SW 1271 (cell line): ENCODE data around the gene STARD10.
"Not testable (repeated sequence)": the region's sequence is repeated elsewhere in the genome, so short reads cannot be mapped to it uniquely, and the experiment has no call there.

Experiments
- DNase-seq, 2 experiments: peaks; one replicate each; lab custom pipeline; 2025; lab: John Stamatoyannopoulos, UW

Gene STARD10

DNA sequence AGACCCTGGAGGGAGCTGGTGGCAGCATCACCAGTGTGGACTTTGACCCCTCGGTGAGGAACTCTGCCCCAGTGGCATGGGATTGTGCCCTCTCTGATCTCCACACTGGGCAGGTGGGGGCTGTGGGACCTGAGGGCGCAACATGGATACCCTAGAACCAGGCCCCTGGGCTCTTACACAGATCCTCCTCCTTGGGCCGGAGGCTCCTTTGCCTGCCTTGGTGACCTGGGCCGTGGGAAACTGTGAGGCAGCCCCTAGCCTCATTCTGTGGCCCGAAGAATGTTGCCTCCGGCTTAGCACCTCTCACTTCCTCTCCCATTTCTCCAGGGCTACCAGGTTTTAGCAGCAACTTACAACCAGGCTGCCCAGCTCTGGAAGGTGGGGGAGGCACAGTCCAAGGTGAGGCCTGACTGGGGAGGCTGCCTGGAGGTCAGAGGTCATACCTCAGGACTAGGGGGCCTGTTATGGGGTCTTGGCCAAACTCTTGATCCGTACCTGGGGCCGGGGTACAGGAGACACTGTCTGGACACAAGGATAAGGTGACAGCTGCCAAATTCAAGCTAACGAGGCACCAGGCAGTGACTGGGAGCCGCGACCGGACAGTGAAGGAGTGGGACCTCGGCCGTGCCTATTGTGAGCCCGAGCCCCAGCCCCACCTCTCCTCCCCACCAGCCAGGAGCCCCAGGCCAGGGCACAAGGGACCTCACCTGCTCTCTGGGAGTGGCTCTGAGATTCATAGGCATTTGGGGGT is 32.5 kb upstream of the STARD10 start:
- no peak for DNase-seq

DNA sequence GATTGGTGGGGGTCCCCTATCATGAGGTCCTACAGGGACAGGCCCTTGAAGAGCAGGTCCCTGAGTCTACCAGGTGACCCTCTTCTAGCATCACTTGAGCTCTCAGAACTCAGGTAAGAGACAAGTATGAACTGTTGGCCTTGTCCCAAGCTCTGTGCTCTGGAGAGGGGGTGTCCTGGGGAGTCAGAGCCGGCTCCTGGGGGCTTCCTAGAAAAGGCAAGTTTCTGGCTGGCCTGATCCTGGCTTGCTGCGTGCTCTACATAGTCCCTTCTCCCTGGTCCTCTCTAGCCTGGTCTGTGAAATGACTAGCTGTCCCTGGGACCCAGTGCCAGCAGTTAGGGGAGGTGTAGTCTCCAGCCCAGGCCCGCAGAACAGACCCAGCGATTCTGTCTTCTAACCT is 31.8 kb upstream of the STARD10 start:
- DNase-seq = no peak

- no peak for DNase-seq
Measured at GRCh38 chr11:72824811-72825505, 31.1 kb upstream of the STARD10 start.

DNA sequence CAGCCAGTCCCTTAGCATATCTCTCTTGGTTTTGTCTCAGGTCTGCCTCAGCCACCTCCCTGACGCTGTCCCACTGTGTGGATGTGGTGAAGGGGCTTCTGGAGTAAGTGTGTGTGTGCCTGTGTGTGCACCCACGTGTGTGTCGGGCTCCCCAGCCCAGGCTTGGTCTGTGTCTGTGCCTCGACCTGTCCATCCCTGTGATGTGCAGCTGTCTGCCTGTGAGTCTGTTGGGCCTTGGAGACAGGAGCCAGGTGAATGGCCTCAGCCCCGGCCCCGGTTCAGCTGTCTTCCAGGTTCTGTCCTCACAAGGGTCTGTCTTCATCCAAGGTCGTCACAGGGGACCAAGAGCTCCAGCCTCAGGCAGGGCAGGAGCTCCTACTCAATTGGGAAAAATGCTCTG is 30.2 kb upstream of the STARD10 start:
- DNase-seq = no peak

GRCh38 chr11:72823105-72823804 is 29.4 kb upstream of the STARD10 start:
- DNase-seq = no peak

GRCh38 chr11:72821920-72822799 is 28.3 kb upstream of the STARD10 start:
- DNase-seq = peak; percentile 46 to 77

DNA sequence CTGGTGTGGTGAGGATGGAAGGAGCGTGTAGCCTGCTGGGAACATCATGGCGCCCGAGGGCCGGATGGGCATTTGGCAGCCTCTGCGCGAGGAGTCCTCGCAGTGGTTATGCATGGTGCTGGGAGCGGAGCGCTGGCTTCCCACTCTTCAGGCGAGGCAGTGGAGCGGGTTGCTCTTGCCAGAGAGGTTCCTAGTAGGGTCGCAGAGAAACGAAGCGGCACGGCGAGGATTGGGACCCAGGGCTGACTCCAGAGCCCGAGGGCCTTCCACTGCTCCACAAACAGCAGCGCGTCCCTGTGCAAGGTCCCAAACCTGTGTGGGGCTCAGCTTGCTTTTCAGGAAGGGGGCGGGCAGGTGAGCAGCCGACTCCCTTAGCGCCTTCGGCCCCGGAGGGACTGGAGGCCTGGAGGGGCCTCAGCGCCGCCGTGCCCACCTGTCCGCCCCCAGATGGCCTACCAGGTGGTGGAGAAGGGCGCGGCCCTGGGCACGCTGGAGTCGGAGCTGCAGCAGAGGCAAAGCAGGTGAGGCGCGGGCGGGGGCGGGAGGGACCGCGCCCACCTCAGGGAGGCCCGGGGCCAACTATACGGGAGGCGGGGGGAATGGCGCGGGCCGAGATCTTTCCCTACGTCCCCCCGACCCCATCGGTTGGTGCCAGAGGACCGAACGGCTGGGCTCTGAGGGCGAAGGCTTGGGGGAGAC is 27.5 kb upstream of the STARD10 start:
- DNase-seq = no peak

DNA sequence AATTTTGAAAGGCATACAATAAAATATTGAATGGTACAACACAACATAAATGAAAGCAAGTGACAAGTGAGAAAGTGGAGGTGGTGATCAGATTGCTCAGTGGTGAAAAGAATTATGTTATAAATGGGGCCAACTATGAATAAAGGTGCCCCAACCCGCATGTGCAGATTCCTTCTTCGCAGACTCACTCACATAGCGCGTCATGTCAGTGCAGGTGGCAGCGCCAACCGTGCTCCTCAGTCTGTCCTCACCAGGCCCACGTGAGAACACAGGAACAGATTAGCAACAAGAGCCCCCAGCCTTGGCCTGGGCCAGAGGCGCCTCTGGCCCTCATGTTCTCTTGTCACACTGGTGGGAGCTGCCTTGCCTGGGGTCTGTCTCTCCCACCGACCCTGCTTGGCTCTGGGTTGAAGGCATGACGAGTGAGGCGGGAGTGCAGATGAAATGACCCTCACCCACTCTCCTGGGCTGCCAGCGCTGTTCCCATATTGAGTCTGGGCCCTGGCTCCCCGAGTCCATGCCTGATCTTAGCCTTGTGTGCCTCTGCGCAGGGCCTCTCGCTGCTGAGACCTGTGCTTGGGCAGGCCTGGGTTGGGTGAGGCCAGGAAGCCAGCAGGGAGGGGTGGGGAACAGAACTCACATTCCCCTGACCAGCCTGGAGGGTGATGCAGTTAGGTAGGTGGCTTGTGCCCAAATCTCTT is 26.7 kb upstream of the STARD10 start:
- DNase-seq = no peak

DNA sequence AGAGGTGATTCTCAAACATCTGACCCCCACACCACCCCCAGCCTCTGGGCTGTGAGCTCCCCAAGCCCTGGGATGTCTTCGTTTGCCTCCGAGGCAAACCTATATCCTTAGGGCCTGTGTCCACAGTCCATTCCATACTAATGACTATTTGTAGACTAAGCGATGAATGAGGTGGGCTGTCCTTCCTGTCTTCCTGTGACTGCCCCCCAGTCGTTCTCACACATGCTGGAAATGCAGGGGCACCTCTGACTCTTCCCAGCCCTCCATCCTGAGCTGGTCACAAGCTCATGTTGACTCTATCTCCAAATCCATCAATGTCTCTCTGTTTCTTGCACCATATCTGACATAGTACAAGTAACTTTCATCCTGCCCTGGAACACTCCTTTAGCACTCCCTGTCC is 25.1 kb upstream of the STARD10 start:
- DNase-seq = no peak

GRCh38 chr11:72817966-72818365 is 24.1 kb upstream of the STARD10 start:
- DNase-seq = no peak

- no peak for DNase-seq
Measured at GRCh38 chr11:72816404-72816990, 22.6 kb upstream of the STARD10 start.

- DNase-seq = no peak
Measured at GRCh38 chr11:72815110-72815618, 21.3 kb upstream of the STARD10 start.

DNA sequence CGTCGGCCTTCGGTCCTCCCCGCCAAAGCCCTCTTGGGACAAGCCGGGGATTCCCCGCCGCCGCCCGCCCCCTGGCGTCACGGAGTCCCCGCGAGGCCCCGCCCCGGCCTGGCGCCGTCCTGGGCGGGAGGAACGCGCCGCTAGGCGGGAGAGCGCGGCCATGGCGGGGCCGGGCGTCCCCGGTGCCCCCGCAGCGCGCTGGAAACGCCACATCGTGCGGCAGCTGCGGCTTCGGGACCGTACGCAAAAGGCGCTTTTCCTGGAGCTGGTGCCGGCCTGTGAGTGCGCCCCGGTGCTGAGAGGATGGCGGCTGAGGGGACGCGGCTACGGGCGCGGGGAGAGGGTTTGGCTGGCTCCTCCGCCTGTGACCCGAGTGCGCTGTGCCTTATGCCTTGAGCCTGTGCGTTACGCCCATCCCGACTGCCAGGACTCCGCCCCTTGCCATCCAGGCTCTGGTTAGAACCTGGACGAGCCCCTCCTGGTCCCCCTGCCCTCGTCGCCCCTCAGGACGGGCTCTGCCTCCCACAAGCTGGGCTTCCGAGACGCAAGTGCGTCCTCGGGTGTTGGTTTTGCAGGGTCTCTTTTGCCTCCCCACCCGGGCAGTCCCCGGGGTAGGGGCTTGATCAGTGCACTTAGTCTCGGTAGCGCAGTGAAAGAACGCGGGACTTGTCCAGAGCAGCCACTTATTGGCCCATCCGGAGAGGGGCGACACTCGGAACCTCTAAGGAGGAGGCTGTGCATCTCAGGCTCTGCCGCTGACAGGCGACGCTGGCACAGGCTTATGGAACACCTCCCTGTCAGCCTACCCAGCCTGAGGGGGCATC is 20.7 kb upstream of the STARD10 start, which contains the start of gene ATG16L2:
TSS of gene ATG16L2 (plus strand) at position 126 of the 824 bp plus-strand sequence. CDS start at position 161, 35 bp downstream.
- DNase-seq = peak; percentile 72 to 83

DNA sequence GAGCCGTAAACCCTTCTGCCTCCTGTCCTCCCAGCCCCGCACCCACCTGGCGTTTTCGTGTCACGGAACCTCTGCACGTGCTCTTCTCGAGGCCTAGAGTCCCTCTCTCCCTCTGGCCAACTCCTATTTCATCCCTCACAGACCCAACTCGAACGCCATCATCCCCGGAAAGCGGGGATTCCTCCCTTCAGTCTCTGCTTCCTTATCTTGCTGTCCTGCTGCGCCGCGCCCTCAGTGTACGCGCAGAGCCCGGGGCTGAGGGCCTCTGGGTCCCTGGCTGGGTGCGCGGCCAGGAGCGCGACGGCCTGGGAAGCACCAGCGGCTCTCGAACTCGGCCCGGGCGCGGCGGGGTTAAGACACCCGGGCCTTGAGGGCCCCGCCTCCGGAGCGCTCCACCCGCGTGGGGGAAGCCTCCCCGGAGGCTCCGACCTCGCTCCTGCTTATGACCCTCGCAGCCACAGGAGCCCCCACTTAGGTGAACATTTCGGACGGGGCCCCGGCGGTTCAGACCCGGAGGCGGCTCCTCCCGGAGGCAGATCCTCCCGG is 20.0 kb upstream of the STARD10 start:
- DNase-seq = peak; percentile 59 to 83

DNA sequence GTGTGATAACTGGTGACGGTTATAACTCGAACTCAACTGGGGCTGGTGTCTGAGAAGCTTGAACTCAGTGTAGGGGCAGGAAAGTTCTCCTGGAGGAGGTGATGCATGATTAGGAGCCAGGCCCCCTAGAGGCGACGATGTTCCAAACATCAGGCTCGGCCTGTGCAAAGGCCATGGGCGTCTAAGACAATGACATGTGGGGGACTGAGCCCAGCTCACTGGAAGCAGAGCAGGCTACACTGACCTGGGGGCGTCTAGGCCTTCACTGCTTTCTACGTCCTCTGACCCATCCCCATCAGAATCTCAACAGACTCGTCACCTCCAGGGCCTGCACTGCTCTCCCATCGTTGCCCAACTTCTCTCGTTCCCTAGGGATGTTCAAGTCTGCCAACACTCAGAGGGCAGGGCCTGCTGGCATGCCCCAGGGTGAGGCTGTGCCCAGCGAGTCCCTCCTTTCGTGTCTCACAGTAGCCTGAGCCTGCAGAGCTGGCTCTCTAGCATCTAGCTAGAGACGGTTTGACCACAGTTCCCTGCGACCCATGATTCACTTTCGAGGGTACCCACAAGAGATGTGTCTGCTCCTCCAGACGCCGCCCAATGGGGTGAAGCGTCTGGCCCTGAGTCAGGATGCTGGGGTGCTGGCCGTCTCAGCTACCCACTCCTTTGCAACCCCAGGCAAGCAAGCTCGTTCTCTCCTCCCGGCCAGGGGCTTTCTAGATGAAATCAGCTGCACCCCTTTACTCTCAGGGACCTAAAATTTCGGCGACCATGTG is 19.3 kb upstream of the STARD10 start:
- peak; percentile 60 to 86 for DNase-seq

DNA sequence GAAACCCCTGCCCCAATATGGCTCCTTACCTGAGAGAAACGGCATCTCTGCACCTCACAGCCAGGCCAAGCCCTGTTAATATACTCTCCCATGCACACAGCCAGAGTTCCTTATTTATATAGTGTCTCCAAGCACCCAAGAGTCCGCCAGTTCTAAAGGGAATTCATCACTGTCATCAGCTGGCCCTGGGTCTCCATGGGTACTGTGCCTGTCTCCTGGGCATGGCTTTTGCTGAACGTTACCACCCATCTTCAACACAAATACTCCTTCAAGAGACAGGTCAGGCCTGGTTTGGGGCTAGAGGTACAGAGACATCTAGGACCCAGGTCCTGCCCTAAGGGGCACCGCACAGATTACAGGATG is 18.7 kb upstream of the STARD10 start:
- DNase-seq = no peak

GRCh38 chr11:72811686-72812085 is 17.8 kb upstream of the STARD10 start:
- DNase-seq = not testable (repeated sequence)

DNA sequence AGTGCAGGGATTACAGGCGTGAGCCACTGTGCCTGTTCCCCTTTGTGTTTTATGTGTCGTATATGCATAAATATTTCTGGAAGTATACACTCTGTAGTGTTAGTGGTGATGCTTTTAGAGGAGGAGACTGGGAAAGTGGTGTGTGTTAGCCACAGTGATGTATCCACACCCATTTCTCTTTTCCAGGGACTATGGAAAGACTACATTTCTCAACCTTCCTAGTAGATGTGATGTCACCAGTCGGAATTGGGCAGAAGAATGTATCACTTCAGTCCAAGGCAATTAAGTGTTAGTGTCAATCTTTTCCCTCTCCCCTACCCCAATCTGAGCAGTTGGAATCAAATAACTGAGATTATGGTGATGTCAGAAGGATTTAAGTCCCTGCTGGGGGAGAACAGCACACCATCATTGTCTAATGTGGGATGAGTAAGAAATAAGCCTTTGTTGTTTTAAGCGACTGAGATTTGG is 14.5 kb upstream of the STARD10 start:
- DNase-seq = no peak
